HCT116 (cell line): ENCODE data around the gene CTXND1.

Source experiments
- EGR1 ChIP-seq: IDR thresholded peaks from 2 replicates; pipeline ENCODE4 v1.6.1; 2012; ENCODE audit warnings: low read depth
- EZH2 ChIP-seq: fragments of 200-600 bp; sonication (generic); IDR thresholded peaks from 2 replicates; pipeline ENCODE4 v1.6.1; 2017; ENCODE audit warnings: antibody characterized with exemption, mixed run types

- TF ChIP-seq EGR1 (no peak), EZH2 (no peak)
Observed at GRCh38 chr15:80259942-80260510, 8.0 kb upstream of the CTXND1 start.
